Stimulated activated CD4-positive, alpha-beta T cell treated with anti-CD3 and anti-CD28 coated beads, TNF-alpha, amount 100 ng/mL, for 24 hours (primary cell): Measurements from ENCODE around the gene ACOT2.
"Not testable (repeated sequence)": the region's sequence is repeated elsewhere in the genome, so short reads cannot be mapped to it uniquely, and the experiment has no call there.

Source experiments
- DNase-seq, 3 experiments: peaks; one replicate each; pipeline ENCODE4 v3.0.0-alpha.2; 2020; ENCODE audit warnings: low read depth in 3 of 3

Gene ACOT2

GRCh38 chr14:73567951-73568885 lies 795 bp upstream of the ACOT2 start:
- no peak for DNase-seq

- not testable (repeated sequence) for DNase-seq
These were observed 178 bp upstream of the ACOT2 start for GRCh38 chr14:73568886-73569184.

- DNase-seq = peak in 2 of 3 experiments; percentile 24 to 70
These were observed 1.9 kb downstream of the ACOT2 start for GRCh38 chr14:73570913-73571312.

- not testable (repeated sequence) for DNase-seq
These were observed 4.0 kb downstream of the ACOT2 start for GRCh38 chr14:73573034-73573433.

GRCh38 chr14:73573740-73574139 lies 4.7 kb downstream of the ACOT2 start:
- not testable (repeated sequence) for DNase-seq

DNA sequence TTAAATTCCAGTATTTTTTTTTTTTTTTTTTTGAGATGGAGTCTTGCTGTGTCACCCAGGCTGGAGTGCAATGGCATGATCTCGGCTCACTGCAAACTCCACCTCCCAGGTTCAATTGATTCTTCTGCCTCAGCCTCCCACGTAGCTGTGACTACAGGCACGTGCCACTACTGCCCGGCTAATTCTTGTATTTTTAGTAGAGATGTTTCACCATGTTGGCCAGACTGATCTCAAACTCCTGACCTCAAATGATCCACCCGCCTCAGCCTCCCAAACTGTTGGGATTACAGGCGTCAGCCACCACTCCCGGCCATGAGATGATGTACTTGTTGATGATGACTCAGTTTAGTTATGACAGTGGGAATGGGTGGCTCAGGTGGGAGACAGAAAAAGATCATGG lies 5.2 kb downstream of the ACOT2 start:
- not testable (repeated sequence) for DNase-seq

GRCh38 chr14:73576391-73576790 lies 7.4 kb downstream of the ACOT2 start:
- no peak for DNase-seq

DNA sequence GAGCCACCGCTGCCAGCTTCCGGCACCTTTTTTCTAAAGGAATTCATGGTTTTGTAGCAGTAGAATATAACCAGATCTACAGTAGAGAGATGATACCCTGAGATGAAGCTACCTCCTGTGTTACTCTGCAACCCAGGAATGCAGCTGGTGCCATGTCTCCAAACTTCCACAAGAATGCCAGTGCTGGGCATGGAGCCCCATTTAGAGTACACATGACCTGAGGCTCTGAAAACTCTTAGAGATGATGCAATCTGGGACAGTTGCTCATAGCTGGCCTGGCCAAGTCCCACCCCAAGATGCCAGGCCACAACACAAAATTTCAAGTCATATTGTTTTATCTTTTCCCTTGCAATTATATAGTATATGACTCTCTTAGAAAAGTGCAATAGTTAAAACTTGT lies 8.2 kb downstream of the ACOT2 start:
- not testable (repeated sequence) for DNase-seq

DNA sequence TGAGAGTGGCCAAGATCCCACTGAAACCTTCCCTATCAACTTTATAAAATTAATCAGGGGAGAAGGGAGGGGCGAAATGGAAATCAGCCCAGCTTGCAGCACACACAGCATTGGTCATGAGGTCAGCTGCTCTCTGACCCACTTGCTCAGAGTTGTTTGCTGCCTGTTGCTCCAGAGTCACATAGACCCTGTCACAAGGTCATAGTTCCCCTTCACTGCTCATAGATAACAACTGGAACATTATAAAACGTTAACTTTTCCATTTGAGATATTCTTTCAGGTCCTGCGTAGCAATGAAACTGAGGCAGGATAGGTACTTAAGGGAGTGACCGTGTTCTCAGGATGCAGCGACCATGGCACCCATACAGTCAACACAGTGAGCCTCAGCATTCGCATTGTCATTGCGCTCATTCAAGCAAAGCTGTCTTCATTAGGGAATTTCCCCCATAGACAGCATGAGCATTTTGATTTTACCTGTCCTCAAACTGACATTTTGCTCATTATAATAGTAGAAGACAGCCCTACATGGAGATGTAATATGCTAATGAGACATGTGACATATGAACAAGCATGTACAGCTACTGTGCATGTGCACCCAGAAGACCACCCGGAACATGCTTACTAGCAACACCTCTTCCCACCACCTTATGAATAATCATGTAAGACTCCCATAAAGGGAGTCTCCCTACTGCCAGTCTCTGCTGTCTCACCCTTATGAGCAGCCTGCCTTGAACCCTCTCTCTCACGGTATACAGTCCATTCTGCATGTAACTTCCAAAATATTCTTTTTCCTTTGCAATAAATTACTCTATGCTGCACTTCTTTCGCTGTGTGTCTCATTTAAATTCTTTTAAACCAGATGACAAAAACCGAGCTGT lies 13.3 kb downstream of the ACOT2 start:
- not testable (repeated sequence) for DNase-seq

GRCh38 chr14:73588695-73589094 lies 19.7 kb downstream of the ACOT2 start:
- no peak for DNase-seq

GRCh38 chr14:73589116-73589515 lies 20.1 kb downstream of the ACOT2 start:
- no peak for DNase-seq

- not testable (repeated sequence) for DNase-seq
These were observed 21.6 kb downstream of the ACOT2 start for GRCh38 chr14:73590673-73591004.

GRCh38 chr14:73591690-73592449 lies 22.9 kb downstream of the ACOT2 start, which contains the start of gene ACOT4:
TSS of gene ACOT4 (plus strand) at chr14:73591873. CDS start at chr14:73591960, 87 bp downstream.
- DNase-seq = peak in 1 of 3 experiments; percentile 48

- DNase-seq = no peak
These were observed 25.5 kb downstream of the ACOT2 start for GRCh38 chr14:73594491-73594890.

DNA sequence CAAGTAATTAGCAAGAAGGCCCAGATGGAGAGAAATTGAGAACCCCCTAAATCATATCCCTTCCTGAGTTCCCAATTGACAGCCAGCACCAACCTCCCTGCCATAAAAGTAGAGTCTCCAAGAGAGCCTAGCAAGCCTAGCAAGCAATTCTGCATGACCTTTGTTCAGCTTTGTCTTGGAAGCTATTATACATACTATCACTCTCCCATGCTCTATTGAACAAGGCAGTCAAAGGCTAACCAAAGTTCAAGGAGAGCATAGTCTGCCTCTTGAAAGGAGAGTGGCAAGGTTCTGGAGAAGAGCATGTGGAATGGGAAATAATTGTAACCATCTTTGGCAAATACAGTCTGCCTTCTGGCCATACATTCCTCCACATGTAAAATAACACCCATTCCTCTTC lies 30.5 kb downstream of the ACOT2 start:
- DNase-seq = no peak

DNA sequence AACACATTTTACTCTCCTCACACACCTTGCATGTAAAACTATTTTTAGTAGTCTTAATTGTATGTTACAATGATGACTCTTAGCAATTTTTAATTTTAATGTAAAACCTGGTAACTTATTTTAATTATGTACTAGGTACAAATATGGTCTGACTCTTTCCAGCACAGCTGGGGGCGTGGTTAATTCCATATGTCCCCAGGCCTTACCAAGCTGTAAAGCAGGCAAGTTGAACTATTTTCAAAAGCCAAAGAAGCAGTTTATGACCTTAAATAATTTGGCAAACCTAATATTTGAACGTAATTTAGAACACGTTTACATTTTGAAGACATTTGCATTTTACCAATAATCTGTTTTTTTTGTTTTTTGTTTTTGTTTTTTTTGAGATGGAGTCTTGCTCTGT lies 34.0 kb downstream of the ACOT2 start:
- DNase-seq = no peak

- no peak for DNase-seq
These were observed 37.3 kb downstream of the ACOT2 start for GRCh38 chr14:73606271-73606670.

DNA sequence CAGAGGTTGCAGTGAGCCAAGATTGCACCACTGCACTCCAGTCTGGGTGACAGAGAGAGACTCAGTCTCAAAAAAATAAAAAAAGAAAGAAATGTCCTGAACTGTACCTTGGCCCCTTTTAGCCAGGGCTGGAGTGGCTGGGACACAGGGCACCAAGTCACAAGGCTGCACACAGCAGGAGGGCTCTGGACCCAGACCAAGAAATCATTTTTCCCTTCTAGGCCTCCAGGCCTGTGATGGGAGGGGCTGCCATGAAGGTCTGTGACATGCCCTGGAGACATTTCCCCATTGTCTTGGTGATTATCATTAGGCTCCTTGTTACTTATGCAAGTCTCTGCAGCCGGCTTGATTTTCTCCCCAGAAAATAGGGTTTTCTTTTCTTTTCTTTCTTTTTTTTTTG lies 38.2 kb downstream of the ACOT2 start:
- no peak for DNase-seq

- no peak for DNase-seq
These were observed 41.7 kb downstream of the ACOT2 start for GRCh38 chr14:73610687-73611086.

GRCh38 chr14:73612339-73613045 lies 43.5 kb downstream of the ACOT2 start, which contains the start of gene ACOT6:
TSS of gene ACOT6 (plus strand) at chr14:73612517. CDS start at chr14:73612572, 55 bp downstream.
- DNase-seq = peak; percentile 21 to 71 (median 42)

DNA sequence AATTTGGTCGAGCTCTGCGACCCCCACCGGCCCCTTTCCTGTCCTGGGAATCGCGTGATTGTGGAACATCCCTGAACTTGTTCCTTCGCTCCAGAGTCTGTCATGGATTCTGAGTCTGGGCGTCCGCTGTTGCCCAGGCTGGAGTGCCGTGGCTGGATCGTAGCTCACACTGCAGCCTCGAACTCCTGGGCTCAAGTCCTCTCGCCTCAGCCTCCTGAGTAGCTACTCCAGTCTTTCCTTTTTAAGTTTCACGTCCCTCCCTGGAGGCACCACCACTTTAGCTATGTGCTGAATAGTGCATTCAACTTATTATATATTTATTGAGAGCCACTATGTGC lies 44.0 kb downstream of the ACOT2 start:
- DNase-seq = no peak
